AG04450 (cell line): ENCODE results near the gene NME1. TPM values are rescaled to one million over a fixed set of nuclear protein-coding genes. Genes with fewer than 3 reads are reported as not detected.

Experiments used
- CTCF ChIA-PET: fragments of 300-600, 350-600 bp; formaldehyde crosslinking; extraction: SDS; loops from one replicate; lab custom pipeline; 2022; ENCODE audit warnings: antibody characterized with exemption, inconsistent platforms; lab: Charles Lee
- POLR2A ChIA-PET: fragments of 350-600 bp; formaldehyde crosslinking; extraction: SDS; loops from one replicate; lab custom pipeline; 2021; ENCODE audit warnings: antibody characterized with exemption, inconsistent platforms; lab: Yijun Ruan, JAX
- DNase-seq: peaks from one replicate; pipeline ENCODE4 v3.0.0-alpha.2; 2011; ENCODE audit warnings: low read depth, low spot score
- H3K27ac ChIP-seq: one replicate; pipeline ENCODE4 v1.5.1; 2012; ENCODE audit warnings: low read depth, low read length, control low read depth
- H3K27me3 ChIP-seq: one replicate; pipeline ENCODE4 v1.6.0; 2012; ENCODE audit warnings: low read length; ENCODE audit not compliant: control insufficient read depth, insufficient read depth
- H3K4me3 ChIP-seq: 2 replicates; pipeline ENCODE4 v1.5.1; 2011; ENCODE audit warnings: mild to moderate bottlenecking, low read depth, low read length, control low read depth
- H3K9me3 ChIP-seq: 2 replicates; pipeline ENCODE4 v1.5.1; 2012; ENCODE audit warnings: low read length; ENCODE audit not compliant: control insufficient read depth, insufficient read depth
- CTCF ChIP-seq: IDR thresholded peaks from 2 replicates; pipeline ENCODE4 v1.5.1; 2011; ENCODE audit warnings: low read depth, low read length, control low read depth, inconsistent platforms
- polyA plus RNA-seq: library from polyadenylated mRNA; depleted of rRNA; stranded (reverse); fragments of >200 nt; gene quantifications from 2 replicates; pipeline ENCODE4 v1.2.3, GENCODE V29; 2011

The NME1 gene
- polyA plus RNA-seq, 1 experiment = 350 TPM

- CTCF ChIA-PET = interaction anchor here (7.4 kb wide), 1 partner anchor 147 kb away, joined by 204 read pairs; no protein-coding TSS in a partner anchor
- POLR2A ChIA-PET = interaction anchor here (0.6 kb wide), 2 partner anchors 9 to 61 kb away, joined by 3 read pairs; no protein-coding TSS in a partner anchor
- Histone ChIP-seq H3K27ac (no peak overlapping the region), H3K27me3 (no peaks in the 10 kb centered on the region), H3K9me3 (no peaks in the 10 kb centered on the region; the same call in 1 of the 2 replicates), H3K4me3 (no peak overlapping the region)
- DNase-seq = no peak
- TF ChIP-seq CTCF = no peak
Measured at GRCh38 chr17:51149163-51149562, 4.2 kb upstream of the NME1 start.

- POLR2A ChIA-PET = no interaction called here
- no peak for DNase-seq
Measured at GRCh38 chr17:51150932-51151331, 2.4 kb upstream of the NME1 start.

GRCh38 chr17:51152766-51153209 is 571 bp upstream of the NME1 start:
- no peaks in the 10 kb centered on the region; the same call in 1 of the 2 replicates for H3K9me3 ChIP-seq
- H3K4me3 ChIP-seq = peak overlapping the region; percentile 46
- H3K27ac ChIP-seq = peak overlapping the region; percentile 61
- H3K27me3 ChIP-seq = no peaks in the 10 kb centered on the region
- ChIA-PET POLR2A (interaction anchor here (0.8 to 1.0 kb wide), 4 partner anchors 13 to 208 kb away, joined by 3 to 10 read pairs (median 4); partner anchors contain the start of genes NME2 and SPAG9), CTCF (interaction anchor here (0.7 to 7.4 kb wide), 23 partner anchors 9 to 300 kb away, joined by 3 to 204 read pairs (median 4); partner anchors contain the start of gene SPAG9)
- TF ChIP-seq CTCF = no peak
- DNase-seq = no peak

More at GRCh38 chr17:51150932-51151331, 2.4 kb upstream of the NME1 start:
- no peaks in the 10 kb centered on the region; the same call in 1 of the 2 replicates for H3K9me3 ChIP-seq
- no peaks in the 10 kb centered on the region for H3K27me3 ChIP-seq
- H3K4me3 ChIP-seq = no peak overlapping the region
- H3K27ac ChIP-seq = no peak overlapping the region
- TF ChIP-seq CTCF = no peak
- CTCF ChIA-PET = interaction anchor here (0.6 to 7.4 kb wide), 2 partner anchors 149 to 297 kb away, joined by 3 to 204 read pairs; no protein-coding TSS in a partner anchor

GRCh38 chr17:51154176-51154575 is 817 bp downstream of the NME1 start:
- H3K27me3 ChIP-seq = no peaks in the 10 kb centered on the region
- peak overlapping the region; percentile 92 for H3K4me3 ChIP-seq
- H3K9me3 ChIP-seq = no peaks in the 10 kb centered on the region; the same call in 1 of the 2 replicates
- DNase-seq = no peak
- no peak overlapping the region for H3K27ac ChIP-seq
- POLR2A ChIA-PET = interaction anchor here (0.7 kb wide), 1 partner anchor 16 kb away, joined by 3 read pairs; no protein-coding TSS in a partner anchor
- CTCF ChIA-PET = interaction anchor here (1.7 to 7.4 kb wide), 2 partner anchors 152 to 153 kb away, joined by 9 to 204 read pairs; no protein-coding TSS in a partner anchor
- no peak for TF ChIP-seq CTCF

GRCh38 chr17:51155416-51155815 is 2.1 kb downstream of the NME1 start:
- no peak overlapping the region for H3K4me3 ChIP-seq
- POLR2A ChIA-PET = no interaction called here
- TF ChIP-seq CTCF = no peak
- H3K9me3 ChIP-seq = no peaks in the 10 kb centered on the region; the same call in 1 of the 2 replicates
- CTCF ChIA-PET = interaction anchor here (0.6 to 1.7 kb wide), 2 partner anchors 42 to 155 kb away, joined by 3 to 9 read pairs; no protein-coding TSS in a partner anchor
- no peaks in the 10 kb centered on the region for H3K27me3 ChIP-seq
- DNase-seq = no peak
- H3K27ac ChIP-seq = no peak overlapping the region
